Tibial artery (tissue), 4 donors: ENCODE measurements around the gene GPR42.

ENCODE experiments used
- DNase-seq, 2 donors: peaks; one replicate each; pipeline ENCODE4 v3.0.0-alpha.2; 2019
- H3K27ac ChIP-seq, 2 donors: fragments of 200-600 bp; sonication (generic) in 1 of 2; 1 replicate in 1 of 2; 2 replicates in 1 of 2; pipeline ENCODE4 v1.5.1; 2018 to 2019; ENCODE audit warnings: mild to moderate bottlenecking in 1 of 2
- H3K27me3 ChIP-seq, 2 donors: fragments of 200-600 bp; sonication (generic) in 1 of 2; one replicate each; pipeline versions ENCODE4 v1.5.1 to v1.6.0; 2016 to 2019
- H3K36me3 ChIP-seq, 3 donors: fragments of 200-600 bp; sonication (generic) in 2 of 3; one replicate each; pipeline ENCODE4 v1.5.1; 2016 to 2019; ENCODE audit warnings: mild to moderate bottlenecking in 2 of 3
- H3K4me1 ChIP-seq, 4 donors: fragments of 200-600 bp; sonication (generic) in 2 of 4; 1 replicate in 3 of 4; 2 replicates in 1 of 4; pipeline ENCODE4 v1.5.1; 2016 to 2019
- H3K4me3 ChIP-seq, 2 donors: fragments of 200-600 bp; sonication (generic) in 1 of 2; 1 replicate in 1 of 2; 2 replicates in 1 of 2; pipeline ENCODE4 v1.5.1; 2018 to 2019; ENCODE audit warnings: mild to moderate bottlenecking in 2 of 2
- H3K9me3 ChIP-seq, 3 donors: fragments of 200-600 bp; sonication (generic) in 1 of 3; one replicate each; pipeline ENCODE4 v1.5.1; 2016 to 2019
- intact Hi-C: fragments of 100-400 bp; cut with DNase I; formaldehyde crosslinking; loops from one replicate; pipeline ENCODE4 v1.15.0; 2023; ENCODE audit warnings: low total_unique reads
- TF ChIP-seq, protein P1 (sequence below), 2 experiments: fragments of 200-600 bp in 1 of 2; fragments of 450-650 bp in 1 of 2; IDR thresholded peaks; one replicate each; pipeline ENCODE4 v1.5.1; 2017 to 2019; ENCODE audit warnings: antibody characterized with exemption in 2 of 2, mild to moderate bottlenecking in 1 of 2, moderate library complexity in 1 of 2

The GPR42 gene, protein sequence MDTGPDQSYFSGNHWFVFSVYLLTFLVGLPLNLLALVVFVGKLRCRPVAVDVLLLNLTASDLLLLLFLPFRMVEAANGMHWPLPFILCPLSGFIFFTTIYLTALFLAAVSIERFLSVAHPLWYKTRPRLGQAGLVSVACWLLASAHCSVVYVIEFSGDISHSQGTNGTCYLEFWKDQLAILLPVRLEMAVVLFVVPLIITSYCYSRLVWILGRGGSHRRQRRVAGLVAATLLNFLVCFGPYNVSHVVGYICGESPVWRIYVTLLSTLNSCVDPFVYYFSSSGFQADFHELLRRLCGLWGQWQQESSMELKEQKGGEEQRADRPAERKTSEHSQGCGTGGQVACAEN

DNA sequence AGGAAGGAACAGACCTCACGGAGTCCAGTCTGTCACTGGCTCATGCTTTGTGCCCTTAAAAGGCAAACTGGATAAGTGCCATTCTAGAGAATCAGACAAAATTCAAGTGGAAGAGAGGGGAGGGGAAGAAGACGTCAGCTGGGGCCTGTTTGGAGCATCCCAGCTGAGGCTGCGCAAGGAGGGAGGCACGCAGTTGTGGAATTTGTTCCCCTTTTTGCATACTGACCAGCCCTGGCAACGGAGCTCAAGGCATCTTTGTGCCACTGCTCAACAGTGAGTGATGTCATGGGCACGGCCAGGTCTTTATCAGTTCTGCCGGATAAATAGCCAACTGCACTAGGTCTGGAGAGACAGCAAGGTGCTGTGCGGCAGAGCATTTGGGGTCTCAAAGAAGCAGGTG is at the start of gene GPR42:
TSS of gene GPR42 (plus strand) at position 347 of the 400 bp plus-strand sequence. CDS start 292 bp downstream, outside the sequence.
- Histone ChIP-seq H3K27ac (no peak within 1 kb of the TSS), H3K36me3 (no peaks in the 10 kb centered on the region), H3K4me1 (no peaks in the 10 kb centered on the region), H3K9me3 (no peaks in the 10 kb centered on the region), H3K27me3 (no peaks in the 10 kb centered on the region), H3K4me3 (no peak within 1 kb of the TSS)
- TF ChIP-seq, protein P1, sequence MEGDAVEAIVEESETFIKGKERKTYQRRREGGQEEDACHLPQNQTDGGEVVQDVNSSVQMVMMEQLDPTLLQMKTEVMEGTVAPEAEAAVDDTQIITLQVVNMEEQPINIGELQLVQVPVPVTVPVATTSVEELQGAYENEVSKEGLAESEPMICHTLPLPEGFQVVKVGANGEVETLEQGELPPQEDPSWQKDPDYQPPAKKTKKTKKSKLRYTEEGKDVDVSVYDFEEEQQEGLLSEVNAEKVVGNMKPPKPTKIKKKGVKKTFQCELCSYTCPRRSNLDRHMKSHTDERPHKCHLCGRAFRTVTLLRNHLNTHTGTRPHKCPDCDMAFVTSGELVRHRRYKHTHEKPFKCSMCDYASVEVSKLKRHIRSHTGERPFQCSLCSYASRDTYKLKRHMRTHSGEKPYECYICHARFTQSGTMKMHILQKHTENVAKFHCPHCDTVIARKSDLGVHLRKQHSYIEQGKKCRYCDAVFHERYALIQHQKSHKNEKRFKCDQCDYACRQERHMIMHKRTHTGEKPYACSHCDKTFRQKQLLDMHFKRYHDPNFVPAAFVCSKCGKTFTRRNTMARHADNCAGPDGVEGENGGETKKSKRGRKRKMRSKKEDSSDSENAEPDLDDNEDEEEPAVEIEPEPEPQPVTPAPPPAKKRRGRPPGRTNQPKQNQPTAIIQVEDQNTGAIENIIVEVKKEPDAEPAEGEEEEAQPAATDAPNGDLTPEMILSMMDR (IDR thresholded peaks at IDR 0.05) = no peak
- intact Hi-C loops = no loop called here
- DNase-seq = no peak

DNA sequence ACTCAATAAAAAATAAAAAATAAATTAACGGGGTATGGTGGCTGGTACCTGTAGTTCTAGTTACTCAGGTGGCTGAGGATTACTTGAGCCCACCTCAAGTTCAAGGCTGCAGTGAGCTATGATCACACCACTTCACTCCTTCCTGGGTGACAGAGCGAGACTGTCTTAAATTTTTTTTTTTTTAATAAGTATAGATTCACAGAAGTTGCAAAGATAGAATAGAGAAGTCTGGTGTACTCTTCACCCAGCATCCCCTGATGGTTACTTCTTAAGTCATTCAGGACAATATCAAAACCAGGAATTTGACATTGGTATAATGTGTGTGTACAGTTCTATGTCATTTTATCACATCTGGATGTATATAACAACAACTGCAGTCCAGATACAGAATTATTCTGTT is 49.6 kb upstream of the GPR42 start:
- H3K36me3 ChIP-seq = no peaks in the 10 kb centered on the region
- H3K27ac ChIP-seq = no peak overlapping the region
- DNase-seq = no peak
- intact Hi-C loops = no loop called here
- peaks cover 0 to 7% of the 10 kb centered on the region in 2 donors for H3K27me3 ChIP-seq
- H3K4me1 ChIP-seq = no peaks in the 10 kb centered on the region
- peaks cover 0 to 4% (median 0%) of the 10 kb centered on the region in 3 donors for H3K9me3 ChIP-seq
- no peak overlapping the region for H3K4me3 ChIP-seq
- TF ChIP-seq, protein P1 (IDR thresholded peaks at IDR 0.05) = no peak

DNA sequence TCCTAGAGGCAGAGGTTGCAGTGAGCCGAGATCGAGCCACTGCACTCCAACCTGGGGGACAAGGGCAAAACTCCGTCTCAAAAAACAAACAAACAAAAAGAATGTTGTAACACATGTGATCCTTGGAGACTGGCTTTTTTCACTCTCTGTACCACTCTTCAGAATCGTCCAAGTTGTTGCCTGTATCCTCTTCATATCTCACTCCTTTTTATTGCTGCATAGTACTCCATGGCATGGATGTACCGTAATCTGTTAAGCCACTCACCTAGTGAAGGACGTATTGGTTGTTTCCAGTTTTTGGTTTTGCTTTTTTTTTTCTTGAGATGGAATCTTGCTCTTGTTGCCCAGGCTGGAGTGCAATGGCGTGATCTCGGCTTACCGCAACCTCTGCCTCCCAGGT is 48.9 kb upstream of the GPR42 start:
- TF ChIP-seq, protein P1 (IDR thresholded peaks at IDR 0.05) = no peak
- peaks cover 0 to 4% (median 0%) of the 10 kb centered on the region in 3 donors for H3K9me3 ChIP-seq
- H3K36me3 ChIP-seq = no peaks in the 10 kb centered on the region
- no peak overlapping the region for H3K4me3 ChIP-seq
- H3K4me1 ChIP-seq = no peaks in the 10 kb centered on the region
- peaks cover 0 to 10% of the 10 kb centered on the region in 2 donors for H3K27me3 ChIP-seq
- no peak for DNase-seq
- no peak overlapping the region for H3K27ac ChIP-seq
- intact Hi-C loops = no loop called here

DNA sequence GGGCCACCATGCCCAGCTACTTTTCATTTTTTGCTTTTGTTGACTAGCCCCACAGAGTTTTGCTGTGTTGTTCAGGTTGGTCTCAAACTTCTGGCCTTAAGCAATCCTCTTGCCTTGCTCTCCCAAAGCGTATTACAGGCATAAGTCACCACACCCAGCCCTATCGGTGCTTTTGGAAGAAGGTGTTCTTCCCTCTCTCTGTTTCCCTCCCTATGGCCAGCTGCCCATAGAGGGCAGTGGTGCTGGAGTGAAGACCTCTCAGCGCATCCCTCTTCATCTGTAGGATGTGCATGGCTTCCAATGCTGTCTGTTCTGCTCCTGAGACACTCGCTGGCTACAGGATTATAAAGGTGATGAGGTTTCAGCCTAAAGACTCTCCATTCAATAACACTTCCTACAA is 43.2 kb upstream of the GPR42 start:
- H3K27me3 ChIP-seq = peaks cover 0 to 38% of the 10 kb centered on the region in 2 donors
- TF ChIP-seq, protein P1 (IDR thresholded peaks at IDR 0.05) = no peak
- intact Hi-C loops = no loop called here
- H3K4me3 ChIP-seq = no peak overlapping the region
- no peaks in the 10 kb centered on the region for H3K36me3 ChIP-seq
- DNase-seq = no peak
- H3K27ac ChIP-seq = no peak overlapping the region
- no peaks in the 10 kb centered on the region for H3K4me1 ChIP-seq
- no peaks in the 10 kb centered on the region for H3K9me3 ChIP-seq

DNA sequence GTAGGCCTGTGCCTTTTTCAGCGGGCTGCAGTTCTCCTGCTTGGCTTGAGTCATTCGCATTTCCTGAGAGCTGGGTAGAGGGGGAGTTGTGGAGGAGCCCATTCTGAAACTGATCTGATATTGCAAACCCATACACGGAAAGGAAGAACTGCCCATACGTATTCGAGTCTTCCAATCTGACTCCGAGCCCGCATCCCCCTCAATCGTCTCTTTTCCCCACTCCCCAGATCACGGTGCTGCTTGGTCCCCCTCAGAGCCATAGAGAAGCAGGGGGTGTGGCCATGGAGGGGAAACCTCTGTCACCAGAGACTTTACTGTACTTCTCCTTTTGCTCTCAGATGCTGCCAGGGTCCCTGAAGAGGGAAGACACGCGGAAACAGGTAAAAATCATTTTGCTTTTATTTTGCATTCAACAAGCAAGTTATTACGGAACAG is 42.0 kb upstream of the GPR42 start, which contains the start of gene CD22:
TSS of gene CD22 (plus strand) at position 337 of the 435 bp plus-strand sequence. CDS start 2,854 bp downstream, outside the sequence.
- H3K4me1 ChIP-seq = no peaks in the 10 kb centered on the region

More for the DNA sequence above, 42.0 kb upstream of the GPR42 start, which contains the start of gene CD22:
- no peak within 1 kb of the TSS for H3K4me3 ChIP-seq
- H3K27ac ChIP-seq = no peak within 1 kb of the TSS
- no peaks in the 10 kb centered on the region for H3K36me3 ChIP-seq
- DNase-seq = no peak
- TF ChIP-seq, protein P1 (IDR thresholded peaks at IDR 0.05) = no peak
- H3K9me3 ChIP-seq = no peaks in the 10 kb centered on the region
- intact Hi-C loops = no loop called here
- peaks cover 0 to 48% of the 10 kb centered on the region in 2 donors for H3K27me3 ChIP-seq
